GM19324 (cell line): ENCODE results near the gene ASB1.
"Not testable (repeated sequence)": the region's sequence is repeated elsewhere in the genome, so short reads cannot be mapped to it uniquely, and the experiment has no call there.

Experiments used
- ATAC-seq: cut with Tn5 transposase; IDR thresholded peaks from one replicate; pipeline ENCODE4 v1.9.1; 2021; ENCODE audit warnings: mild to moderate bottlenecking, moderate library complexity; ENCODE audit not compliant: unreplicated experiment, low FRiP score

Gene ASB1

DNA sequence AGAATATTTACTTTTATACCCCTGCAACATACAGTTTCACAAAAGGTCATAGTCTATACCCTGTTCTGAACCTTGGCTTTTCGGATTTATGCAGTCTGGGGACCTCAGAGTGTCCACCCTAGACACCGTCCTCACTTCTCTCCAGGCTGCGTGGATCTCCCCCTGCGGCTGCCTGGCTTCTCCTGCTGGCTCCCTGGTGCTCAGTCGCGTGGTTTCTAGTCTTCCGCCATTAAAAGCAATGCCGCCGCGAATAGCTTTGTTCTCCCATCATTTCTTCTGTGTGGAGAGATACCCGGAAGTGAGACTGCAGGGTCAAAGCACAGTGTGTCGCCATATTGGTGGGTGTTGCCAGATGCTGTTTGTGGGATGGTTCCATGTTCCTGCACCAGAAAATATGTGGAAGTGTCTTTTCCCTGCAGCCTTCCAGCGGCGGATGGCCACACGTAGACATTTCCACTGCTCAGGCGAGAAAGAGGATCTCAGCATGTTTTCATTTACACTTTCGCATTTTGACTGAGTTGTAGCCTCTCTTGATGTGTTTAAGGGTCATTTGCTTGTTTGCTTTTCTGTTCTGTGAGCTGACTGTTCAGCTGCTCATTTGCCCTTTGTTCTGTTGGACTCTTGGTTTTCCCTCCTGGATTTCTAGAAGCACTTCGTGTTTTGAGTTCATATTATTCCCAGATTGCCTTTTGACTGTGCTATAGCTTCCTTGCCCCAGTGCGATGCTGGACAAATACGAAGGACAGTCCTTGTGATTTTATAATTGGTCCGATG lies 22.9 kb upstream of the ASB1 start:
- no peak for ATAC-seq

DNA sequence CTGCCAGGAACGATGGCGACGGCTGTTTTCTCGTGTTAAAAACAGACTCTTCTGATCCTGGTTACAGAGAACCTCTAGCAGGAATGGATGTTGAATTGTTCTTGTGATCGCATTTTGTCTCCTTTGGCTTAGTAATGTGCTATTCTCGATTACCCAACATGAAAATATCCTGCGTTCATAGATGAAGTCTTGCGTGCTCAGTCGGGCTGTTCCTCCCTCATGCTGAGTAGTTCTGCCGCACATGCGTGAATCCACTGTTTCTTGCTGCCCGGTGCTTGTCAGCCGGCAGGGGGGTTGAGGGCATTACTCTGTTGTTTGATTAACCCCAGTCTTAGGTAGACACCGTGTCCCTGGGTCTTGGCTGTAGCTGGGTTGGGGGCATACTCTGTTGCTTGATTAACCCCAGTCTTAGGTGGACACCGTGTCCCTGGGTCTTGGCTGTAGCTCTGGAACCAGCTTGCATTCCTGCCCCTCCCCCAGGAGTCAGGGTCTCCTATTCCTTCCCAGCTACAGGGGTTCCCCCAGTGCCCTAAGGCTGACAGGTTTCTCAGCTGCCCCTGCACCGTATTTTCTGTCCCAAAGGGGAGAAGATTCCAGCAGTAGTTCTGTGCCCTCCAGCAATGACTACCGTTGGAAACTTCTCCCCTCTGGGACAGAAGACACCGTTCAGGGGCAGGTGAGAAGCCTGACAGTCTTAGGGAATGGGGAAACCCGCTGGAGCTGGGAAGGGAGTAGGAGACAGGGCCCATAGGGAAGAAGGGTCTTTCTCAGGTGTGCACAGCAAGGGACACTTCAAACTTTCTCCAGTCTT lies 22.1 kb upstream of the ASB1 start:
- ATAC-seq, result no peak

DNA sequence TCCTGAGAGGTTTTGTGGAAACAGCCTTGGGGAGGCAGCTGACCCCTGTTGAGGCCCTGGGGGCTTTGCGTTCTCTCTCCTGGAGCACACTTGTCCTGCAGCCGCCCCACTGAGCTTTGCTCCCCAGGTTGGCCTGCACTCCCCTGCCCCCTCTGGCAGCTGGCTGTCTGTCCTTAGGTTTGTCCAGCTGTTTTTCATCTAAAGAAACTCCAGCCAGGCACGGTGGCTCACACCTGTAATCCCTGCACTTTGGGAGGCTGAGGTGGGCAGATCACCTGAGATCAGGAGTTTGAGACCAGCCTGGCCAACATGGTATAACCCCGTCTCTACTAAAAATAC lies 21.5 kb upstream of the ASB1 start:
- ATAC-seq, result not testable (repeated sequence)

DNA sequence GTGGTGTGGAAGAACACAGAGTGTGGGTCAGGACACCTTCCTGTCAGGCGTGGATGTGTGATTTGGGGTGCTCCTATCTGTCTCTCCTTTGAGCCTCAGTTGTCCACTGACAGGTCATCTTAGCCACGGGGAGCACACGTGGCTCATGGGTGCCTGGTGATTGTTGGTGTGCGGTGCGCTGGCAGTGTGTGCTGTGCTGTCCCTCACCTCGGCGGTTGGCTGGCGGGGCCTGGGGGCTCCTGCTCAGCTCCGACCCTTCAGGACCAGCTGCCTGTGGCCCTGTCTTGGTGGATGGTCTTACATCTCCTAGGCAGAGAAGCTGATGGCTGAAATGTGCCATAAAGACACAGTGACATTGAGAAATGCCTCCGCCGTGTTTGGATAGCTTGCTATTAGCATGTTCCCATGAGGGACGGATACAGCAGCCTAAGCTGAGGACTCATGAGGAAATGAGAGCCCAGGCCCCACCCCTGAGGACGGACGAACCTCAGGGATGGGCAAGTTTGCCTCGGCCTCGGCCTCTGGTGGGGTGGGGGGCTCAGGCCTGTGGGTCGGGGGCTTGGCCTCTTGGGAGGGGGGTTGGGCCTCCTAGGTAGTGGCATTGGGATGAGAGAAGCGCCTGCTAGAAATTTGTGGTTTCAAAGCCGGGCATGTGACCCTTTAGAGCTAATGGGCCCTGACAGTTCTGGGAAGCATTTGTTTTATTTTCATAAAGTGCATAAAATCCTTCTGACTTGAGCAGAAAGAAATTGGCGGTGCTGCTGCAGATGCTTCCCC lies 20.3 kb upstream of the ASB1 start:
- ATAC-seq, result no peak

DNA sequence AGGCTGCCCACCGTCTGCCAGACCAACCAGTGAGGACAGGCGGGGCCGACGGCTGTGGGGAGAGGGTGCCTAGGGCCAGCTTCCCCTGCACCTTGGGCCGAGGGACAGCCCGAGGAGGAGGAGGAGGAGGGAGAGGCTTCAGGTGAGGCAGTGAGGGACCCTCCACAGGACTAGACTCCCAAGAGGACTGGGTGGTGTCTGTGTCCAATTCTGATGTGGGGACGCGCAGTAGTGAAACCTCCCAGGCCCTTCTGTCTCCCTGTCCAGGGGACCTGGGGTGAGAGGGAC lies 19.8 kb upstream of the ASB1 start:
- no peak for ATAC-seq

DNA sequence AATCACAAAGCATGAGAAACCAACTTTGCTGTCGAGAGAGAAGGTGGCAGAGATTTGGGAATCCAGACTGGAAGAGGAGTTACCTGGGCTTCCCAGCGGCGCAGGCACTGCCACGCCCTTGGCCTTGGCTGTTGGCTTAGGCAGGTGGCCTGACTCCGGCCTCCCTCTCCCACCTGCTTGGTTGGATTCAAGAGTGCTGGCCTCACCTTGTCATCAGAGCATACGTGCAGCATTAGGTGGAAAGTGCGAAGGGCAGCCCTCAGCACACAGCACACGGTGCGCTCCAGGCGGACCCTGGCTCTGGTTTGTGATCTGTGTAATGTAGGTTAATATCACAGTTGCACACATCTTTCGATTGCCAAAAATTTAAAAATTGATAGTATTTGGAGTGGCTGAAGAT lies 19.2 kb upstream of the ASB1 start:
- no peak for ATAC-seq

DNA sequence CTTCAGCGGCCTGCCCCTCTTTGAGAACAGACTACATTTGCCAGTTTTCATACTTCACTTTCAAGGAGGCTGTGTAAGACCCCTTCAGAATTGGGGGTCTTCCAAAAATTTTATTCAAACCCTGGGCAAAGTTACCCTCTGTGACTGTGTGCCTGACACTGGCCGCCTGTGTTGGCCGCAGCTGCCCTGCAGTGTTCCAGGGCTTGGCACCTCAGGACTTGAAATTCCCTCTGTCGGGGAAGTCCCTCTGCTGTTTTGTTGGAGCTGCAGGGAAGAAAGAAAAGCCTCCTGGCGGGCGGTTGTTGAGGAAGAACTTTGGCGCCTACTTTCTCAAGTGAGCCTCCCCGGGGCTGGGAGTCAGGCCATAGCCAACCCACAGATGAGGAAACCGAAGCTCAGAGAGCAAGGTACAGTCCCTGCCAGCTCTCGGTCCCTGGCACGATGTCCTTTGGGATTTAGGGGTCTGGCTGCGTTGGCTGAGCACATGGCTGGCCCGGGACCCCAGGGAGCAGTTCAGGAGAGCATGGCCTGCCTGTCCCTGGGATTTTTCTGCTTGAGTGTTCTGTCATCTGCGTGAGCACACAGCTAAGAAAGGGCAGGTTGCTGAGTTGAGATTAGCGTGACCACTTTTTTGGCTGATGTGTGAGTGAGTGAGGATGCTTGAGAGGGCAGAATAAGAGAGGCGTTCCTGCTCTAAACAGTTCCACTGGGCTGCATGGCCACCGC lies 17.9 kb upstream of the ASB1 start:
- no peak for ATAC-seq

DNA sequence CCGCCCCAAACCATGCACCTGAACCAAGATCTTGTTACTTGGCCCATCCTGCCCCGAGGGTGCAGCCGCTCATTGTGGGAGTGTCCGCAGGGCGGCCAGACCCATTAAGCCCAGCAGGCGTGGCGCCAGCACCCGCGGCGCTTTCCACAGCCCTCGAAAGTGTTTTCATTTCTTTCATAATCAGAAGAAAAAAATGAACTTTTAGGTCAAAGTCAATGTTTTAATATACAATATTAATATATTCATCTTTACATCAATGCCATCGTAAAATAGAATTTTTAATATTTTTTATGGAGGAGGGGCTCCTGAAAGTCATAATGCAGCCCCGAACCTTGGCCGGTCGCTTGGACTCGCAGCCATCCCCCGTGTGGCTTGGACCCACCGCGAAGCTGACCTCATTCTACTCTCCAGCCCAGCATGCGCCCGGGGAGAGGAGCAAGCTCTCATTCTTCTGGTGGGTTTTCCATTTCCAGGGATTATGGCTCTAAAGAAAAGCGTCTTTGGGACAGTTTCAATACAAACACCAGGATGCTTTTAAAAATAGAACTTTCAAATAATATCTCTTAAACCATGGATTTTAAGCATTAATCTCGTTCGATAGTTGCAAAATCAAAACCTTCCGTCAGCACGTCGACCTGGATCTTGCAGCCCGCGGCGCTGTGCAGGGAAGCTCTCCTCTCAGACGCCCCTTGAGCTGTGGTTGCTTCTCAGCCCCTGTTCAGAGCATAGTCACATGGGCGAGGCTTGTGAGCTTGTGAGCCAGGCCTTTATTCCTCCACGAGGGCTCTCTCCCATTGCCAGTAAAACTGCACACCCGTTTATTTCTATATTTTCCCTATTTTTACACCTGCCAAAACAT lies 17.2 kb upstream of the ASB1 start:
- no peak for ATAC-seq

DNA sequence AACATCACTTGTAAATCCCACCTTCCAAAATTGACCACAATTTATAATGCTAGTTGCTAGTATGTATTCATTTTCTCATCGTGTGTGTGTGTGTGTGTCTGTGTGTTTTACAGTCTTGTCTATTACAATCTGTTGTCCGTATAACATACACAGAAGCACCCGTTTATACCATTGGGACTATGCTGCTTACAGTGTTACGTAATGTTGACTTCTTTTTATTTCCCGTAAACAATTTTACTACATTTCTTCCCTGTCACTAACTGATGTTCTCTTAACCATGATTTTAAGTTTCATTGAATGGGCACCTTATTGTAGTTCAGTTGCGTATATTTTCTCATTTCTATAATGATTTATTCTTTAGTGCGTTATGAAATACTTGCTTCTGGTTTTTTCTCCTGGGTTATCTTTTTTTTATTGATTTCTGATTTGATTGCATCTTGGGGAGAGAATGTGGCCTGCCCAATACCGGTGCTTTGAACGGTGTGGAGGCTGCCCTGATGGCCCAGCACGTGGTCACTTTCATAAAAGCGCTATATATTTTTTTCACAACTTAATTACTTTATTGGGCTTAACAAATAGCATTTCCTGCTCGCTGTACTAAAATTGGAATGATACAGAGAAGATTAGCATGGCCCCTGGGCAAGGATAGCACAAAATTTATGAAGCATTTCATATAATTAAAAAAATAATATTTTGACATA lies 14.5 kb upstream of the ASB1 start:
- no peak for ATAC-seq

DNA sequence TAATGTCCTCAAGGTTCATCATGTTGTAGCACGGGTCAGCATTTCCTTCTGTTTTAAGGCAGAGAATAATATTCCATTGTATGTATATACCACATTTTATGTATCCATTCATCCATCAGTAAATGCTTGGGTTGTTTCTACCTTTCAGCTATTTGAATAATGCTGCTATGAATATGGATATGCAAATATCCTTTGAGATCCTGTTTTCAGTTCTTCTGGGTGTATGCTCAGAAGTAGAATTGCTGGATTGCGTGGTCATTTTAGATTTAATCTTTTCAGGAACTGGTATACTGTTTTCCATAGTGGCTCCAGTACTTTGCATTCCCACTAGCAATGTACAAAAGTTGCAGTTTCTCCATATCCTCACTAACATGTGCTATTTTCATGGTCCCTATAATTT lies 13.4 kb upstream of the ASB1 start:
- ATAC-seq, result no peak

DNA sequence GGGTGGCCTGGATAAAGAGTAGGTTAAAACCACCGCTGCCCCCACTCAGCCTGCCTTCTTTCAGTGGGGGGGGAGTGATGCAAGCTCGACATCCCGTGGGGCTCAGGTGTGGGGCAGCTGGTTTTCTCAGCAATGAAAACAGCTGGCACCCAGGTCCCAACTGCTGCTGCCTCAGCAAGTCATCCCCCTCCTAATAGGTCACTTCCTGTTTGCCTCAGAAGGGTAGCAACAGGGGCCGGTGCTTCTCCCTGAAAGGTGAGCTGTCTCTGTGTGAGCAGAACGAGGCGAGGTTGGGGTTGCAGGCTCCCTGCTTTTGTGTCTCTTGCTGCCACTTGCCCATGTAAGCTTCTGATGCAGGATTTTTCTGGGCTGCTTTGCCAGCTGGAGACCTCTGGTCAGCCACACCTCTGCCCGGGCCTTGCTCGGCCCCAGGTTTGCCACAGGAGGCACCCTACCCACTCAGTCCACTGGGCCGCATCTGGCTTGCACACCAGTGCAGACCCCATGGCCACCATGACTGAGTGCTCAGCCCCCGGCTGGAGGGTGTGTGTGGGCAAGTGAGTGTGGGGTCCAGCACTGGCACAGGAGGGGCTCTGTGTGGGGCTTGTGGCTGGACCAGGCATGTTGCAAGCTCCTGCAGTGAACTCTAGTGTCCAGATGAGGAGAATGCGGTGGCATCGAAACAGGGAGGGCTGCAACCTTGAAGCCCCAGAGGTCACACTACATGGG lies 11.5 kb upstream of the ASB1 start:
- no peak for ATAC-seq

DNA sequence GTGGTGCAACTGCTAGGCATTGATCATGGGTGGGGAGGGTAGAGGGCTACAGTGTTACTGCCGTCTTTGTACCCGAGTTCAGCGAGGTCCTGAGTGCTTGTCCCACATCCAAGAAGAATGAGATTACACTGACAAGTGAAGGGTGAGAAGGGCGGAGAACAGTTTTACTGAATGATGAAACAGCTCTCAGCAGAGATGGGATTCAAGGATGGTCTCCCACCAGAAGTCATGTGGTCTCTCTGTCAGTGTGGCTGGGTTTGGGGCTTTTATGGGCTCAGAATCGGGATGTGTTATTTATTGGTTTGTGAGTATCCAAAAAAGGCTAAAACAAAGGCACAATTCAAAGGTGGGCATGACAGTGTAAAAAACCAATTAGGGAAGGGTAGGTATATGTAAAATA lies 10.8 kb upstream of the ASB1 start:
- ATAC-seq, result no peak

DNA sequence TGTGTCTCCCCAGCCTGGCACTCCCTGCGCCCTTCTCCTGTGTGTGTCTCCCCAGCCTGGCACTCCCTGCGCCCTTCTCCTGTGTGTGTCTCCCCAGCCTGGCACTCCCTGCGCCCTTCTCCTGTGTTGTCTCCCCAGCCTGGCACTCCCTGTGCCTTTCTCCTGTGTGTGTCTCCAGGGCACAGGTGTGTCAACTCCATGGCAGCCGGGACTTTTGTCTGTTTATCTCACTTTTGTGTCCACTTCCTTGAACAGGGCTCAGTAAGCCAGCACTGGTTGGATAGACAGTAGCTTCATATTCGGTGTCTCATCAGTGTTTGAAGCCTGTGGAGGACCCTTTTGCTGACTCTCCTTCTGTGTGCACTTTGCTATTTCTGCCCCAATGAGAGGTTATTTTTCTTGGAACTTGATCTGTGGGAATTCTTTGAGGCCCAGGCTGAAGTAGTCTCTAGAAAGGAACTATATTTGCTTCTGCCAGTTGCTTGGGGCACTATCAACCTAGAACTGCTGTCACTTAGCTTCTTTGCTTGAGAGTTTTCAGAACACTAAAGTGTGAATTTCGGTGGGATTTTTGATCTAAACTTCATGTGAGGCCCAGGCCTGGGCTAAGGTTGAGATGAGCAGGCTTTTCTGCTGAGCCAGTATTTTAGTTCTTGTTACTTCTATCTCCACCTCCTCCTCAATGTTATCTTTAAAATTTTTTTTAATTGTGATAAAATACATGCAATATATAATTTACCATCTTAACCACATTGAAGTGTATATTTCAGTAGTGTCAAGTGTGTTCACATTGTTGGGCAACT lies 8.3 kb upstream of the ASB1 start:
- no peak for ATAC-seq

DNA sequence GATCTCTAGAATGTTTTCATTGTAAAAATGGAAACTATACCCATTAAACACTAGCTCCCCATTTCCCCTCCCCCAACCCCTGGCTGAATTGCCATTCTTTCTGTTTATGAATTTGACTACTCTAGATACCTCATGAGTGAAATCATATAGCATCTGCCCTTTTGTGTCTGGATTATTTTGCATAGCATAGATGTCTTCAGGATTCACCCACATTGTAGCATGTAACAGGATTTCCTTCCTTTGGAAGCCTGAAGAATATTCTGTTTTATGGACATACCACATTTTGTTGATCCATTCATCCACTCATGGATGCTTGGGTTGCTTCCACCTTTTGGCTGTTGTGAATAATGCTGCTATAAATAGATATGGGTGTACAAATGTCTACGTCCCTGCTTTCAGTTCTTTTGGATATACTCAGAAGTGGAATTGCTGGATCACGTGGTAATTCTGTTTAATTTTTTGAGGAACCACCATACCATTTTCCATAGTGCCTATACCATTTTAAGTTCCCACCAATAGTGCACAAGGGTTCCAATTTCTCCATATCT lies 7.7 kb upstream of the ASB1 start:
- ATAC-seq, result no peak

DNA sequence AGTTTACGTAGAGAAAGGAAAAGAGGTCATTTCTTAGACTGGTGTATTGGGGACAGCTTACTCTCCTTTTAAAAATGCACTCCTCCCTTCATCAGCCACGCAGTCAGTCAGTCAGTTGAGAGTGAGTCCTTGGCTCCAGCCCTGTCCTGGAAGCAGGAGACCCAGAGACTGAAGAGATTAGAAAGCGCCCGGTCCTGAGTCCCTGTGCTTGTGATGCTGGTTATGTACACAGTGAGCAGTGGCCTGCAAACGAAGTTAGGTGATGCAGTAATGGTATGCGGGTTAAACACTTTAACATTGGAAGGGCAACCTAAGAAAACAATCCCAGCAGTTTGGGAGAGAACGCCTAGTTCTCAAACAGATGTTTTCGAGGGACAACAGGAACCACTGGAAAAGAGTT lies 6.3 kb upstream of the ASB1 start:
- no peak for ATAC-seq

DNA sequence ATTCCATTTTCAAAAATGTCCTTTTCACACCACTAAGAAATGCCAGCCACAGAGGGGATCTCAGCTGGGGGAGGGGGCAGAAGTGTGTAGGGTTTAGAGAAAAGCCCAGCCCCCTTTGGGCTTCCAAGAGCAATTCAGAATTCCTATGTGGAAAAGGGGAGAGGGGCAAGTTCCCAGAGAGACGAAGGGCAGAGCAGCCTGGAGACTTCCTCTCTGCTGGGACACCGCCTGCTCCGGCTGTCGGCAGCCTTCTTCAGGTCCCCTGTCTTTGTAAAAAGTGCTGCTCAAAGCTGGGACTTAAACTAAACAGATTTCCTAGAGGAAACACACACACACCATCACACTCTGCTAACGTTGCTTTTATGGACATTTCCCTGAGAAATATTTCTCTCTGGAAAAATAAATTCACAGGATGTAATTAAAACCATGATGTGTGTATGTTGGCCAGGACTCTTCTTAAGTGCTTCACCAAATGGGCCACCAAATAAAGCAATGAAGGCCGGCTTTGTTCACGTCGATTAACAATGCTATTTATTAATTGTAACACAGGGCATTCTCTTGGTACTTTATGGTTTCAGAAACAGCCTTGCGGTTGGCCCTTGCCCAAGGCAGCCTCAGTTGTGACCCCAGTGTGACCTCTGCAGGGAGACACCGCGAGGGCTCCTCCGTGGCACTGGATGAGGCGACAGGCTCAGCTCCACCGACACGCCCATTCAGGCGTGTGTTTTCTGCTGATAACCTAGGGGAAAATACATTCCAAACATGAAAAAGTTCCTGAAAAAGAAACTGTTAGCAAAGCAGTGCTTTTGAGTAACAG lies 5.6 kb upstream of the ASB1 start:
- no peak for ATAC-seq

DNA sequence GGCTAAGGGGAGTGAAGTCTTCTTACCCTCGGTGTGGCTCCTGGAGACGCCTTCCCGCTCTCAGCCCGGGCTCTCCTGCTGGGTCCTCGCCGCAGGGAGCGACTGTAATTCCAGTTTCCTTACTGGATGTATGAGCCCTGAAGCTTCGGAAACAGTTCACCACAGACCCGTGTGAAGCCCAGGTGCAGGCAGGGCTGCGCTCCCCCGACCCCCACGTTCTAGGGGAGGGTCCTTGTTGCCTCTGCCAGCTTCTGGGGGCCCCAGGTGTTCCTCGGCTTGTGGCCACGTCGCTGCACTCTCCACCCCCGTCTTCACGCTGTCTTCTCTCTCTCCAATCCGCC lies 5.1 kb upstream of the ASB1 start:
- ATAC-seq, result no peak
